Adrenal gland (tissue), 5 donors: Measurements from ENCODE around the gene ZBTB38.

Source experiments
- POLR2A ChIP-seq, 2 donors: fragments of 450-650 bp; IDR thresholded peaks; one replicate each; pipeline ENCODE4 v1.6.1; 2017; ENCODE audit warnings: antibody characterized with exemption in 2 of 2, mild to moderate bottlenecking in 2 of 2, moderate library complexity in 1 of 2
- TF ChIP-seq, protein P1 (sequence below), 6 experiments: fragments of 450-650 bp in 4 of 6; fragments of 200-600 bp in 2 of 6; sonication (generic) in 1 of 6; IDR thresholded peaks; 1 replicate in 5 of 6; 2 replicates in 1 of 6; pipeline versions ENCODE4 v1.5.1 to v1.8.0; 2016 to 2021; ENCODE audit warnings: antibody characterized with exemption in 6 of 6, mild to moderate bottlenecking in 2 of 6, moderate library complexity in 1 of 6
- donor health status: DM: no; HTN: no; CAD: no.

DNA sequence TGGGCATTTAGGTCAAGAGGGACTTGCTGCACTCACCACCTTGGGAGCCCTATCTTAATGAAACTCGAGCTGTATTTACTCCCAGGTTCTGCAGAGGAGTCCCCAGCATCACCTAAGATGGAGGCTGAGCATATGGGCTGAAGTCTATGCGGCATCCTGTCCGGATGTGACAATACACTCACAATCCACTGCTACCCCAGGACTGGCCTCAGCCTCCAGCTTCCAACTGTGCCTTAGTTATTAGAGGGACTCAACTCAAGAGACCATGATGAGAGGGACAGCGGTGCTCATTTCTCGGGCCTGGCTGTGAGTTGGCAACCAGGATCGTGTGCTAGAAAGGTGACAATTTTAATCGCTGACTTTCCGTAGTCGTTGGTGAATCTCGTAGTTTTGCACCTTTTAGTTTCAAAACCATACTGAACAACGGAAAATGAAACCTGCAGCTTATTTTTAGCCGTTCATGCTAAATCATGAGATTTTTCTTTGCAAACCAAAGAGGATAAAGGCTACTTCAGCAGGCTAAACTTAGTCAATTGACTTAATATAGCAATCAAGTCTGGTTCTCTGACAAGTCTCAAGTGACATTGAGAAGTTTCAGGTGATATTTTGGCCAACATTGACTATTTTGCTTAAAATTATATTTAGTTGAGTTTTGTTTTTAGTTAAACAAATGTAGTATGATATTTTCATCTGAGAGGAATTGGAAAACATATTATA, 11.1 kb downstream of the ZBTB38 start:
- TF ChIP-seq POLR2A (IDR thresholded peaks at IDR 0.05) = no peak
- TF ChIP-seq, protein P1, sequence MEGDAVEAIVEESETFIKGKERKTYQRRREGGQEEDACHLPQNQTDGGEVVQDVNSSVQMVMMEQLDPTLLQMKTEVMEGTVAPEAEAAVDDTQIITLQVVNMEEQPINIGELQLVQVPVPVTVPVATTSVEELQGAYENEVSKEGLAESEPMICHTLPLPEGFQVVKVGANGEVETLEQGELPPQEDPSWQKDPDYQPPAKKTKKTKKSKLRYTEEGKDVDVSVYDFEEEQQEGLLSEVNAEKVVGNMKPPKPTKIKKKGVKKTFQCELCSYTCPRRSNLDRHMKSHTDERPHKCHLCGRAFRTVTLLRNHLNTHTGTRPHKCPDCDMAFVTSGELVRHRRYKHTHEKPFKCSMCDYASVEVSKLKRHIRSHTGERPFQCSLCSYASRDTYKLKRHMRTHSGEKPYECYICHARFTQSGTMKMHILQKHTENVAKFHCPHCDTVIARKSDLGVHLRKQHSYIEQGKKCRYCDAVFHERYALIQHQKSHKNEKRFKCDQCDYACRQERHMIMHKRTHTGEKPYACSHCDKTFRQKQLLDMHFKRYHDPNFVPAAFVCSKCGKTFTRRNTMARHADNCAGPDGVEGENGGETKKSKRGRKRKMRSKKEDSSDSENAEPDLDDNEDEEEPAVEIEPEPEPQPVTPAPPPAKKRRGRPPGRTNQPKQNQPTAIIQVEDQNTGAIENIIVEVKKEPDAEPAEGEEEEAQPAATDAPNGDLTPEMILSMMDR (IDR thresholded peaks at IDR 0.05) = no peak
